ENCODE data around the gene TGIF2. TPM values are rescaled to one million over a fixed set of nuclear protein-coding genes. Genes with fewer than 3 reads are reported as not detected.

TGIF2 gene
- total and polyA plus RNA-seq, 9 of the 15 experiments (the other 6 are each of a cell fraction or from before 2014, with no cell fraction given) = 6.8 to 27.8 (median 15.7) TPM

DNA sequence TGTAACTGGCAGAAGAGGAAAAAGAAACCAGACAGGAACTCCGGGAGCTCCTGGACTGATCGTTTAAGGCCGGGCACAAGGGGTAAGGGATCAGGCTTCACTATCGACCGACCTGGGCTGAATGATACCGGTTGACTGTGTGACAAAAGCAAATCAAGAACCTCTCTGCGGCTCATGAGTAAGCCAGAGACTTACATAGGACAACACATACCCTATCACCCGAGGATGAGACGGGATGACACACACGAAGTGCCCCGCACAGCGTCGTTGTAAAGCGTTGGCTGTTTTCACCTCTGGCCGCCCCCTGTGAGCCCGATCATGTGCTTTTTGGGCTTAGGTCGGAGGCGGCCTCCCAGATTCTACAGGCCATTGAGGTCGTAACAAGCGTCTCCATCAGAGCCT, 695 bp upstream of the TGIF2 start:
- peaks cover 3% of the 10 kb centered on the region for H3K9me1 ChIP-seq (ENCODE audit: control insufficient read depth, insufficient read depth, low read length)
- DNase-seq (ENCODE audit: extremely low read depth in 1 of 4, low spot score in 3 of 4) (peak; percentile 39 to 67 (median 45)), FAIRE-seq (peak; percentile 83), ATAC-seq (peak; percentile 38)
- H3K4me2 ChIP-seq (ENCODE audit: insufficient read depth, low read length) = peak overlapping the region; percentile 89
- peak overlapping the region; percentile 94 for H2AFZ ChIP-seq (ENCODE audit: low read depth, low read length)
- WGBS (ENCODE audit: insufficient coverage, low coverage, missing lambda C conversion rate) = 7% methylated on average over 19 of the region's 20 CpGs
- CTCF ChIA-PET (ENCODE audit: low intra/inter-chr PET ratio) = interaction anchor here (0.8 kb wide), 1 partner anchor 16 kb away, joined by 3 read pairs; no protein-coding TSS in a partner anchor
- peaks cover 32% of the 10 kb centered on the region for H3K79me2 ChIP-seq (ENCODE audit: control insufficient read depth, insufficient read depth, low read length)
- intact Hi-C loops (cut with micrococcal nuclease) (loop anchor here (5.0 kb wide), 1 partner anchor 380 kb away; the partner anchor contains the start of gene SAMHD1), in situ Hi-C loops (cut with MboI) (no loop called here)
- POLR2A ChIA-PET = interaction anchor here (1.0 kb wide), 1 partner anchor 32 kb away, joined by 3 read pairs; no protein-coding TSS in a partner anchor
- H3K36me3 ChIP-seq (ENCODE audit: control insufficient read depth, insufficient read depth, low read length) = peaks cover 10% of the 10 kb centered on the region; the same call in 2 of the 3 replicates
- H3K27me3 ChIP-seq (ENCODE audit: control insufficient read depth in 2 of 2, insufficient read depth in 2 of 2, low read length in 2 of 2) = no peaks in the 10 kb centered on the region
- no peaks in the 10 kb centered on the region for H3K9me3 ChIP-seq (replicated peaks; ENCODE audit: control insufficient read depth, insufficient read depth, low read depth, low read length)
- H4K20me1 ChIP-seq (replicated peaks; ENCODE audit: control insufficient read depth, insufficient read depth, low read length) = peaks cover 9% of the 10 kb centered on the region
- H3K27ac ChIP-seq (ENCODE audit: extremely low read depth, low read depth, low read length) = peak overlapping the region; percentile 92
- peak overlapping the region; percentile 81 to 83 for H3K9ac ChIP-seq (ENCODE audit: insufficient read depth in 1 of 2, low read depth in 2 of 2, low read length in 2 of 2)
- peak overlapping the region; percentile 80 for H3K4me3 ChIP-seq
- H3K4me1 ChIP-seq (replicated peaks in 1 of 2; ENCODE audit: control insufficient read depth in 2 of 2, insufficient read depth in 2 of 2, low read length in 2 of 2) = peaks cover 42 to 50% of the 10 kb centered on the region in 2 experiments
- BruUV-seq (replicated peaks) = TSS peak; percentile 95
- no peak for TF ChIP-seq ZNF274 (IDR thresholded peaks at IDR 0.05; ENCODE audit: borderline replicate concordance, low read depth, low read length)
- TF ChIP-seq RCOR1 (IDR thresholded peaks at IDR 0.05; ENCODE audit: borderline replicate concordance in 1 of 2, low read depth in 2 of 2, low read length in 2 of 2) = no peak
- 0 out of 2 replicates have a peak, but pooled peaks have one; percentile 22 for TF ChIP-seq JUND (IDR thresholded peaks at IDR 0.05; ENCODE audit: borderline replicate concordance, low read depth, low read length)
- TF ChIP-seq JUND (tag; IDR thresholded peaks at IDR 0.05; ENCODE audit: borderline replicate concordance, low read depth, low read length) = no peak
- peak; percentile 76 for TF ChIP-seq L3MBTL2 (IDR thresholded peaks at IDR 0.05)
- peak; percentile 57; the same call in 1 of the 2 replicates for TF ChIP-seq CBFB (CRISPR knock-in tag; IDR thresholded peaks at IDR 0.05)
- no peak for TF ChIP-seq EWSR1 (IDR thresholded peaks at IDR 0.05; ENCODE audit: borderline replicate concordance, low read depth, partially characterized antibody)
- TF ChIP-seq NR2C1 (IDR thresholded peaks at IDR 0.05) = no peak
- 0 out of 2 replicates have a peak, but pooled peaks have one; percentile 31 for TF ChIP-seq NR2C1 (tag; IDR thresholded peaks at IDR 0.05)
- TF ChIP-seq, protein P1, sequence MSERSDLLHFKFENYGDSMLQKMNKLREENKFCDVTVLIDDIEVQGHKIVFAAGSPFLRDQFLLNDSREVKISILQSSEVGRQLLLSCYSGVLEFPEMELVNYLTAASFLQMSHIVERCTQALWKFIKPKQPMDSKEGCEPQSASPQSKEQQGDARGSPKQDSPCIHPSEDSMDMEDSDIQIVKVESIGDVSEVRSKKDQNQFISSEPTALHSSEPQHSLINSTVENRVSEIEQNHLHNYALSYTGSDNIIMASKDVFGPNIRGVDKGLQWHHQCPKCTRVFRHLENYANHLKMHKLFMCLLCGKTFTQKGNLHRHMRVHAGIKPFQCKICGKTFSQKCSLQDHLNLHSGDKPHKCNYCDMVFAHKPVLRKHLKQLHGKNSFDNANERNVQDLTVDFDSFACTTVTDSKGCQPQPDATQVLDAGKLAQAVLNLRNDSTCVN (CRISPR knock-in tag; IDR thresholded peaks at IDR 0.05) = no peak
- 0 out of 2 replicates have a peak, but pooled peaks have one; percentile 35 for TF ChIP-seq SP1 (CRISPR knock-in tag; IDR thresholded peaks at IDR 0.05)
- TF ChIP-seq, protein P2, sequence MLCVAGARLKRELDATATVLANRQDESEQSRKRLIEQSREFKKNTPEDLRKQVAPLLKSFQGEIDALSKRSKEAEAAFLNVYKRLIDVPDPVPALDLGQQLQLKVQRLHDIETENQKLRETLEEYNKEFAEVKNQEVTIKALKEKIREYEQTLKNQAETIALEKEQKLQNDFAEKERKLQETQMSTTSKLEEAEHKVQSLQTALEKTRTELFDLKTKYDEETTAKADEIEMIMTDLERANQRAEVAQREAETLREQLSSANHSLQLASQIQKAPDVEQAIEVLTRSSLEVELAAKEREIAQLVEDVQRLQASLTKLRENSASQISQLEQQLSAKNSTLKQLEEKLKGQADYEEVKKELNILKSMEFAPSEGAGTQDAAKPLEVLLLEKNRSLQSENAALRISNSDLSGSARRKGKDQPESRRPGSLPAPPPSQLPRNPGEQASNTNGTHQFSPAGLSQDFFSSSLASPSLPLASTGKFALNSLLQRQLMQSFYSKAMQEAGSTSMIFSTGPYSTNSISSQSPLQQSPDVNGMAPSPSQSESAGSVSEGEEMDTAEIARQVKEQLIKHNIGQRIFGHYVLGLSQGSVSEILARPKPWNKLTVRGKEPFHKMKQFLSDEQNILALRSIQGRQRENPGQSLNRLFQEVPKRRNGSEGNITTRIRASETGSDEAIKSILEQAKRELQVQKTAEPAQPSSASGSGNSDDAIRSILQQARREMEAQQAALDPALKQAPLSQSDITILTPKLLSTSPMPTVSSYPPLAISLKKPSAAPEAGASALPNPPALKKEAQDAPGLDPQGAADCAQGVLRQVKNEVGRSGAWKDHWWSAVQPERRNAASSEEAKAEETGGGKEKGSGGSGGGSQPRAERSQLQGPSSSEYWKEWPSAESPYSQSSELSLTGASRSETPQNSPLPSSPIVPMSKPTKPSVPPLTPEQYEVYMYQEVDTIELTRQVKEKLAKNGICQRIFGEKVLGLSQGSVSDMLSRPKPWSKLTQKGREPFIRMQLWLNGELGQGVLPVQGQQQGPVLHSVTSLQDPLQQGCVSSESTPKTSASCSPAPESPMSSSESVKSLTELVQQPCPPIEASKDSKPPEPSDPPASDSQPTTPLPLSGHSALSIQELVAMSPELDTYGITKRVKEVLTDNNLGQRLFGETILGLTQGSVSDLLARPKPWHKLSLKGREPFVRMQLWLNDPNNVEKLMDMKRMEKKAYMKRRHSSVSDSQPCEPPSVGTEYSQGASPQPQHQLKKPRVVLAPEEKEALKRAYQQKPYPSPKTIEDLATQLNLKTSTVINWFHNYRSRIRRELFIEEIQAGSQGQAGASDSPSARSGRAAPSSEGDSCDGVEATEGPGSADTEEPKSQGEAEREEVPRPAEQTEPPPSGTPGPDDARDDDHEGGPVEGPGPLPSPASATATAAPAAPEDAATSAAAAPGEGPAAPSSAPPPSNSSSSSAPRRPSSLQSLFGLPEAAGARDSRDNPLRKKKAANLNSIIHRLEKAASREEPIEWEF (CRISPR knock-in tag; IDR thresholded peaks at IDR 0.05) = 0 out of 2 replicates have a peak, but pooled peaks have one; percentile 24
- no peak for TF ChIP-seq SMARCA4 (IDR thresholded peaks at IDR 0.05)
- TF ChIP-seq FOXM1 (IDR thresholded peaks at IDR 0.05; ENCODE audit: low read depth) = no peak
- 0 out of 2 replicates have a peak, but pooled peaks have one; percentile 72 for TF ChIP-seq FOXM1 (CRISPR knock-in tag; IDR thresholded peaks at IDR 0.05; ENCODE audit: low read depth)
- no peak for TF ChIP-seq ZNF644 (tag; IDR thresholded peaks at IDR 0.05; ENCODE audit: low read depth)

All from K562 (cell line).